ENCODE results near the gene HID1. TPM values are rescaled to one million over a fixed set of nuclear protein-coding genes. Genes with fewer than 3 reads are reported as not detected.

The HID1 gene
- total and polyA plus RNA-seq, 9 of the 15 experiments (the other 6 are each of a cell fraction or from before 2014, with no cell fraction given) = 0.14 to 2.1 (median 0.54) TPM; not detected in 2

- TF ChIP-seq HOMEZ (CRISPR knock-in tag; IDR thresholded peaks at IDR 0.05) (no peak), PHF20 (IDR thresholded peaks at IDR 0.05; ENCODE audit: partially characterized antibody) (peak; percentile 35), SPI1 (IDR thresholded peaks at IDR 0.05; ENCODE audit: borderline replicate concordance, low read depth, low read length) (no peak), HNRNPH1 (optimal IDR thresholded peaks at IDR 0.05; ENCODE audit: low read depth, low read length) (no peak), ARID2 (IDR thresholded peaks at IDR 0.05) (peak; percentile 61; the same call in 1 of the 2 replicates), DNMT1 (IDR thresholded peaks at IDR 0.05) (no peak), TCF15 (CRISPR knock-in tag; IDR thresholded peaks at IDR 0.05) (no peak), FOXJ3 (CRISPR knock-in tag; IDR thresholded peaks at IDR 0.05) (no peak), FUS (optimal IDR thresholded peaks at IDR 0.05; ENCODE audit: low read depth, low read length) (no peak), ATF1 (CRISPR knock-in tag; IDR thresholded peaks at IDR 0.05) (no peak), ATF1 (tag; IDR thresholded peaks at IDR 0.05) (no peak), KDM1A (IDR thresholded peaks at IDR 0.05) (peak in 1 of 2 experiments; percentile 95; a peak in 2 of 4 replicates)
These were observed 55.7 kb downstream of the HID1 start (continued) for GRCh38 chr17:74916851-74917199.
